Stimulated activated CD8-positive, alpha-beta memory T cell treated with anti-CD3 and anti-CD28 coated beads, Interleukin-12 subunit alpha, Interleukin-12 subunit beta, amount 100 ng/mL, for 24 hours (primary cell): ENCODE data around the gene GSC.
"Not testable (repeated sequence)": the region's sequence is repeated elsewhere in the genome, so short reads cannot be mapped to it uniquely, and the experiment has no call there.

Source experiments
- DNase-seq: peaks from one replicate; pipeline ENCODE4 v3.0.0-alpha.2; 2020; ENCODE audit errors: extremely low read depth

GSC gene

GRCh38 chr14:94746131-94746530 lies 23.8 kb downstream of the GSC start:
- no peak for DNase-seq

GRCh38 chr14:94738751-94739150 lies 31.2 kb downstream of the GSC start:
- DNase-seq, result no peak

- DNase-seq, result no peak
Measured at GRCh38 chr14:94738097-94738496, 31.8 kb downstream of the GSC start.

GRCh38 chr14:94728950-94729349 lies 41.0 kb downstream of the GSC start:
- no peak for DNase-seq

- DNase-seq, result not testable (repeated sequence)
Measured at GRCh38 chr14:94728440-94728839, 41.5 kb downstream of the GSC start.

- DNase-seq, result not testable (repeated sequence)
Measured at GRCh38 chr14:94726649-94727048, 43.3 kb downstream of the GSC start.

GRCh38 chr14:94724993-94725392 lies 44.9 kb downstream of the GSC start:
- no peak for DNase-seq

- no peak for DNase-seq
Measured at GRCh38 chr14:94722397-94722796, 47.5 kb downstream of the GSC start.
